Measurements from ENCODE around the gene SPPL2C. TPM values are rescaled to one million over a fixed set of nuclear protein-coding genes. Genes with fewer than 3 reads are reported as not detected.

SPPL2C gene
- total RNA-seq, 1 experiment from 2014 or later: not detected

DNA sequence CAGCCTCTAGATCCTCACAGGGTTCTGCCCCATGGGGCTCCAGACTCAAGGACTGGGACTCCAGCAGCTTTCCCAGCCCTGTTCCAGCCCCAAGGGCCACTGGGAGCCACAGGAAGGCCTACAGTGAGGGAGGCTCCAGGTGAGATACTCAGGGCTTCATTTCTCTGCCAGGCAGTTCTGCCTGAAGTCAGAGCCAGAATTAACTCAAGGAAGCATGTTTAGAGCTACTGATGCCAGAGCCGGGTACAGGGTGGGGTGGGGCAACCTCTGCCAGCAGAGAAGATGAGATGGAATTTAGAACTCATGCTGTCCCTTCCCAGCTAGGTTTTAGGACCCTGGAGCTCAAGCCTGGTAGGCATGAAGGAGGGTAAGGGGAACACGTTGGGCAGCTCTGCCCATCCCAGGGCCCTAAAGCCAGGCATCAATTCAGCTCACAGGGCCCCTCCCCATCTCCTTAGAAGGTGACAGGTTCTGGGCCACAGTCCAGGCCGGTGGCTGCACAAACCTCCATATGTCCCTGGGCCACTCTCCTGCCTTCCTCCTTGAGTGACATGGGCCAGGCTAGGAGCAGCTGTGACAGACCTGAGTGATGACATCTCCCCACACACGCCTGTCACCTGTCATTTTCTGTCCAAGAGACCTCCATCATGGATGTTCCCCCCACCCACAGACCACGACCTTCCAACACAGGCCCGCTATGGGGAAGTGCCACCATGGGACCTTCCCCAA, 24.5 kb upstream of the SPPL2C start:
- Histone ChIP-seq H3K27me3 (replicated peaks; ENCODE audit: insufficient read depth, low read depth, low read length, poor library complexity) (no peaks in the 10 kb centered on the region), H3K9me3 (ENCODE audit: low read depth, low read length, poor library complexity, severe bottlenecking) (no peaks in the 10 kb centered on the region), H3K4me1 (ENCODE audit: insufficient read depth, low read length, poor library complexity, severe bottlenecking) (no peaks in the 10 kb centered on the region), H3K27ac (ENCODE audit: low read depth, low read length, poor library complexity, severe bottlenecking) (no peak overlapping the region), H3K36me3 (ENCODE audit: insufficient read depth, low read length, poor library complexity, severe bottlenecking) (no peaks in the 10 kb centered on the region), H3K4me3 (ENCODE audit: low read depth, low read length, poor library complexity, severe bottlenecking) (no peak overlapping the region)
- POLR2A ChIA-PET (ENCODE audit: low non-redundant PET): no interaction called here
- BruUV-seq (replicated peaks): no TSS peak
- TF ChIP-seq, protein P1, sequence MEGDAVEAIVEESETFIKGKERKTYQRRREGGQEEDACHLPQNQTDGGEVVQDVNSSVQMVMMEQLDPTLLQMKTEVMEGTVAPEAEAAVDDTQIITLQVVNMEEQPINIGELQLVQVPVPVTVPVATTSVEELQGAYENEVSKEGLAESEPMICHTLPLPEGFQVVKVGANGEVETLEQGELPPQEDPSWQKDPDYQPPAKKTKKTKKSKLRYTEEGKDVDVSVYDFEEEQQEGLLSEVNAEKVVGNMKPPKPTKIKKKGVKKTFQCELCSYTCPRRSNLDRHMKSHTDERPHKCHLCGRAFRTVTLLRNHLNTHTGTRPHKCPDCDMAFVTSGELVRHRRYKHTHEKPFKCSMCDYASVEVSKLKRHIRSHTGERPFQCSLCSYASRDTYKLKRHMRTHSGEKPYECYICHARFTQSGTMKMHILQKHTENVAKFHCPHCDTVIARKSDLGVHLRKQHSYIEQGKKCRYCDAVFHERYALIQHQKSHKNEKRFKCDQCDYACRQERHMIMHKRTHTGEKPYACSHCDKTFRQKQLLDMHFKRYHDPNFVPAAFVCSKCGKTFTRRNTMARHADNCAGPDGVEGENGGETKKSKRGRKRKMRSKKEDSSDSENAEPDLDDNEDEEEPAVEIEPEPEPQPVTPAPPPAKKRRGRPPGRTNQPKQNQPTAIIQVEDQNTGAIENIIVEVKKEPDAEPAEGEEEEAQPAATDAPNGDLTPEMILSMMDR (conservative IDR thresholded peaks at IDR 0.05; ENCODE audit: low read depth, low read length): no peak
- no peak for TF ChIP-seq EZH2 (IDR thresholded peaks at IDR 0.05; ENCODE audit: borderline replicate concordance, low read depth, low read length, poor library complexity, severe bottlenecking)
- intact Hi-C loops (cut with micrococcal nuclease; ENCODE audit: unreplicated experiment): no loop called here
- CTCF ChIA-PET: no interaction called here
- DNase-seq (ENCODE audit: low spot score): no peak

DNA sequence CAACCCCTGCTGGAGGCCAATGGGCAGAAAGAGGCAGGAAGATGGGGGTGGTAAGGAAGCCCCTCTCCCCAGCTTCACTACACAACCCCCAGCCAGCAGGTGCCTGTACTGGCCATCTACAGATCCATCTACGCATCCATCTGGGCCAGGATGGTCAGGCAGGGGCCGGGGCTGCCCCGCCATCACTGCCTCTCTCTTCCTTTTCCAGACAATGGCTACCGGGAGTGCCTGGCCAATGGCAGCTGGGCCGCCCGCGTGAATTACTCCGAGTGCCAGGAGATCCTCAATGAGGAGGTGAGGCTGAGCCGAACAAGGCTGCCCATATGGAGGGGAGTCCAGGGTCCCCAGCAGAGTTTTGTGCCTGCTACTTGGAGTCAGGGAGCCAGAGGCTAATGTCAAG, 23.5 kb upstream of the SPPL2C start:
- no peaks in the 10 kb centered on the region for H3K36me3 ChIP-seq (ENCODE audit: insufficient read depth, low read length, poor library complexity, severe bottlenecking)

DNA sequence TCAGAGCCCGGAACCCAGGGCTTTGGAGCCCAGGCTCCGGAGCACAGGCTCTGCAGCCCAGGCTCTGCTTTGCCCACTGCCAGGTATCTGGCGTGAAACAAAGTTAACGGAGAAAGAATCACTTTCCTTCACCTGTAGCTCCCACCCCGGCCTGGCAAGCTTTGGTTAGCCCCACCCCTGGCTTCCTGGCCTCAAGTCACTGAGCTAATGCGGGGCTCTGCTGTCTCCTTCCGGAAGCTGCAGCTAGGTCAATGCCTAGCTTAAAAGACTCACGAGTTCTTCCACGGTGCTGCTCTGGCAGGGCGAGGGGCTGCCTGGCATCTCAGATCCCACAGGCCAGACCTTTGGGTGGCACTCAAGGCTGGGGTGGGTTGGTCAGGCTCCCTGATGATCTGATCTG, 21.1 kb upstream of the SPPL2C start:
- Histone ChIP-seq H3K9me3 (ENCODE audit: low read depth, low read length, poor library complexity, severe bottlenecking) (no peaks in the 10 kb centered on the region), H3K36me3 (ENCODE audit: insufficient read depth, low read length, poor library complexity, severe bottlenecking) (no peaks in the 10 kb centered on the region), H3K4me1 (ENCODE audit: insufficient read depth, low read length, poor library complexity, severe bottlenecking) (no peaks in the 10 kb centered on the region), H3K4me3 (ENCODE audit: low read depth, low read length, poor library complexity, severe bottlenecking) (no peak overlapping the region), H3K27me3 (replicated peaks; ENCODE audit: insufficient read depth, low read depth, low read length, poor library complexity) (no peaks in the 10 kb centered on the region), H3K27ac (ENCODE audit: low read depth, low read length, poor library complexity, severe bottlenecking) (no peak overlapping the region)
- POLR2A ChIA-PET (ENCODE audit: low non-redundant PET): no interaction called here
- TF ChIP-seq EZH2 (IDR thresholded peaks at IDR 0.05; ENCODE audit: borderline replicate concordance, low read depth, low read length, poor library complexity, severe bottlenecking): no peak
- TF ChIP-seq, protein P1 (conservative IDR thresholded peaks at IDR 0.05; ENCODE audit: low read depth, low read length): no peak
- no peak for DNase-seq (ENCODE audit: low spot score)
- CTCF ChIA-PET: no interaction called here
- BruUV-seq (replicated peaks): no TSS peak
- intact Hi-C loops (cut with micrococcal nuclease; ENCODE audit: unreplicated experiment): no loop called here

More for the DNA sequence above, 23.5 kb upstream of the SPPL2C start:
- intact Hi-C loops (cut with micrococcal nuclease; ENCODE audit: unreplicated experiment): no loop called here
- H3K9me3 ChIP-seq (ENCODE audit: low read depth, low read length, poor library complexity, severe bottlenecking): no peaks in the 10 kb centered on the region
- ChIA-PET POLR2A (ENCODE audit: low non-redundant PET) (no interaction called here), CTCF (no interaction called here)
- TF ChIP-seq, protein P1 (conservative IDR thresholded peaks at IDR 0.05; ENCODE audit: low read depth, low read length): no peak
- no peak for TF ChIP-seq EZH2 (IDR thresholded peaks at IDR 0.05; ENCODE audit: borderline replicate concordance, low read depth, low read length, poor library complexity, severe bottlenecking)
- DNase-seq (ENCODE audit: low spot score): no peak
- no peaks in the 10 kb centered on the region for H3K4me1 ChIP-seq (ENCODE audit: insufficient read depth, low read length, poor library complexity, severe bottlenecking)
- no peak overlapping the region for H3K4me3 ChIP-seq (ENCODE audit: low read depth, low read length, poor library complexity, severe bottlenecking)
- no peak overlapping the region for H3K27ac ChIP-seq (ENCODE audit: low read depth, low read length, poor library complexity, severe bottlenecking)
- H3K27me3 ChIP-seq (replicated peaks; ENCODE audit: insufficient read depth, low read depth, low read length, poor library complexity): no peaks in the 10 kb centered on the region
- BruUV-seq (replicated peaks): no TSS peak
